Adrenal gland (tissue), 5 donors: ENCODE results near the gene FBXO24.

ENCODE experiments used
- CTCF ChIP-seq, 6 experiments: fragments of 450-650 bp in 4 of 6; fragments of 200-600 bp in 2 of 6; sonication (generic) in 1 of 6; IDR thresholded peaks; 1 replicate in 5 of 6; 2 replicates in 1 of 6; pipeline versions ENCODE4 v1.5.1 to v1.8.0; 2016 to 2021; ENCODE audit warnings: antibody characterized with exemption in 6 of 6, mild to moderate bottlenecking in 2 of 6, moderate library complexity in 1 of 6
- POLR2A ChIP-seq, 2 donors: fragments of 450-650 bp; IDR thresholded peaks; one replicate each; pipeline ENCODE4 v1.6.1; 2017; ENCODE audit warnings: antibody characterized with exemption in 2 of 2, mild to moderate bottlenecking in 2 of 2, moderate library complexity in 1 of 2
- donor health status: DM: no; HTN: no; CAD: no.

- TF ChIP-seq POLR2A (IDR thresholded peaks at IDR 0.05) (no peak), CTCF (IDR thresholded peaks at IDR 0.05) (peak in 3 of 6 experiments; percentile 24 to 46 (median 27))
These were observed 38.3 kb upstream of the FBXO24 start for GRCh38 chr7:100547872-100548271.
